ENCODE data around the gene POLG. TPM values are rescaled to one million over a fixed set of nuclear protein-coding genes. Genes with fewer than 3 reads are reported as not detected.

Gene POLG
- total and polyA plus RNA-seq, 4 donors, result 36.7 to 84.9 (median 45.3) TPM

DNA sequence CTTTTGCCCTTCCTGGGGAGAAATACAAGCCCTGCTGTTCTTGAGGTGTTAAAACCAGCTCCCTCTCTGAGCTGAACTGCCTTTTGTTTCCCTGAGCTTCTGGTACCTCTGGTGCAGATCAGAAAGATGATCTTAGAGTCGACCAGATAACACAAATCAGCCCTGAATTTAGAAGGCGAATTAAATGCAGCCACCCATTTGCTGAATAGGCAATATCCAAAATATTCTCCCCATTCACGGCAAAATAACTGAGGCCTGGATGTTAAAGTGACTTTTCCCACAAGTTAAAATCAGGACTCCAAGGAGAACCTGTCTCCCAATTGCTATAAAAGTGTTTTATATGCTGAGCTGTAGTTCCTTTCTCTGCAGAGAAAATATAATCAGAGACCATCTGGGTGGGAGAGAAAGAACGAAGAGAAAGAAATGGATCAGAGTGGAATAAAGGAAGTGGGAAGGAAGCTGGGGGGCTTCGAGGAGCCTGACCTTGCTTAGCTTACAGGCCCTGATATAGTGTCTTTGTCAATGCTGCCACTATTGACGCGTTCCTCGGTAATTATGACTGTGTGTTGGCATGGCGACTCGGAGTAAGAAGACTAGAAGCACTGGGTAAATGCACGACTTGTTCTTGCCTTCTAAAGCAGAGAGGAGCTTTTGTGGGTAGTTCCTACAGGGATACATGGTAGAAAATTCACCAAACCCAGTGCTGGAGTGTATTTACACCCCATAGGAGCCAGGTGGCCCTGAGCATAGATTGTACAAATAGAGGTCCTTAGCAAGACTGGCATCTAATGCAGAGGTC lies 47.5 kb upstream of the POLG start:
- H3K36me3 ChIP-seq (ENCODE audit: control insufficient read depth in 4 of 4, insufficient read depth in 4 of 4, low read length in 4 of 4), result no peaks in the 10 kb centered on the region
- H3K4me3 ChIP-seq, result no peak overlapping the region
- peaks cover 0 to 44% (median 26%) of the 10 kb centered on the region in 3 donors for H3K27me3 ChIP-seq (ENCODE audit: control insufficient read depth in 3 of 3, insufficient read depth in 3 of 3, low read length in 2 of 3)
- TF ChIP-seq, protein P1, sequence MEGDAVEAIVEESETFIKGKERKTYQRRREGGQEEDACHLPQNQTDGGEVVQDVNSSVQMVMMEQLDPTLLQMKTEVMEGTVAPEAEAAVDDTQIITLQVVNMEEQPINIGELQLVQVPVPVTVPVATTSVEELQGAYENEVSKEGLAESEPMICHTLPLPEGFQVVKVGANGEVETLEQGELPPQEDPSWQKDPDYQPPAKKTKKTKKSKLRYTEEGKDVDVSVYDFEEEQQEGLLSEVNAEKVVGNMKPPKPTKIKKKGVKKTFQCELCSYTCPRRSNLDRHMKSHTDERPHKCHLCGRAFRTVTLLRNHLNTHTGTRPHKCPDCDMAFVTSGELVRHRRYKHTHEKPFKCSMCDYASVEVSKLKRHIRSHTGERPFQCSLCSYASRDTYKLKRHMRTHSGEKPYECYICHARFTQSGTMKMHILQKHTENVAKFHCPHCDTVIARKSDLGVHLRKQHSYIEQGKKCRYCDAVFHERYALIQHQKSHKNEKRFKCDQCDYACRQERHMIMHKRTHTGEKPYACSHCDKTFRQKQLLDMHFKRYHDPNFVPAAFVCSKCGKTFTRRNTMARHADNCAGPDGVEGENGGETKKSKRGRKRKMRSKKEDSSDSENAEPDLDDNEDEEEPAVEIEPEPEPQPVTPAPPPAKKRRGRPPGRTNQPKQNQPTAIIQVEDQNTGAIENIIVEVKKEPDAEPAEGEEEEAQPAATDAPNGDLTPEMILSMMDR (IDR thresholded peaks at IDR 0.05; ENCODE audit: control extremely low read depth, extremely low read depth), result no peak
- H3K9me3 ChIP-seq (ENCODE audit: control insufficient read depth in 4 of 4, insufficient read depth in 3 of 4, low read length in 3 of 4), result peaks cover 0 to 12% (median 0%) of the 10 kb centered on the region in 4 donors
- H3K9ac ChIP-seq (ENCODE audit: insufficient read depth in 1 of 2, low read length in 2 of 2), result no peak overlapping the region
- H3K4me1 ChIP-seq (ENCODE audit: control insufficient read depth in 5 of 5, insufficient read depth in 5 of 5, low read length in 5 of 5), result peaks cover 0 to 32% (median 13%) of the 10 kb centered on the region in 5 donors
- ATAC-seq (ENCODE audit: insufficient read depth, low FRiP score), result no peak
- no peak for DNase-seq
- 77 to 81% methylated on average over 11 of the region's 11 CpGs for WGBS, 2 donors
- no peak overlapping the region for H3K27ac ChIP-seq (ENCODE audit: low read depth in 1 of 2, low read length in 1 of 2)

DNA sequence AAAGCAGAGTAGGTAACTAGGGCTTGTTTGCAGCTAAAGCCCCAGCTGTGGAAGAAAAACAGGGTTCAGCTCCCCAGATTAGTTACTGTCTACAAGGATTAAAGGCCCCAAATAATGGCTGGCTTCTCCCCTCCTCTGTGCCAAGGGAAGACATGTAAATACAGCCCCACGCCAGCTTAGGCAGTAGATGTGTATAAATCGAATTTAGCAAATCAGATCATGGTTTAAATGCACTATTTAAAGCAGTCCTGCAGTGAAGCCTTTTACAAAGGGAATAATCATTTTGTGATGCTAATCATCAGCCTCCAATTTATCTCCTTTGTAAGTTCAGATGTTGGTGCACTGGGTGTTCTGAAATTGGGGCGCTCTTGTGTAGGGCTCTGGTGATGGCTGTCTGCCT lies 46.7 kb upstream of the POLG start:
- Histone ChIP-seq H3K27ac (ENCODE audit: low read depth in 1 of 2, low read length in 1 of 2) (no peak overlapping the region), H3K9me3 (ENCODE audit: control insufficient read depth in 4 of 4, insufficient read depth in 3 of 4, low read length in 3 of 4) (peaks cover 0 to 12% (median 0%) of the 10 kb centered on the region in 4 donors), H3K27me3 (ENCODE audit: control insufficient read depth in 3 of 3, insufficient read depth in 3 of 3, low read length in 2 of 3) (peaks cover 0 to 52% (median 34%) of the 10 kb centered on the region in 3 donors), H3K9ac (ENCODE audit: insufficient read depth in 1 of 2, low read length in 2 of 2) (no peak overlapping the region), H3K4me3 (no peak overlapping the region), H3K4me1 (ENCODE audit: control insufficient read depth in 5 of 5, insufficient read depth in 5 of 5, low read length in 5 of 5) (peaks cover 0 to 32% (median 13%) of the 10 kb centered on the region in 5 donors), H3K36me3 (ENCODE audit: control insufficient read depth in 4 of 4, insufficient read depth in 4 of 4, low read length in 4 of 4) (no peaks in the 10 kb centered on the region)
- WGBS, 2 donors, result 75 to 81% methylated on average over 3 of the region's 3 CpGs
- DNase-seq (no peak), ATAC-seq (ENCODE audit: insufficient read depth, low FRiP score) (no peak)
- TF ChIP-seq, protein P1 (IDR thresholded peaks at IDR 0.05; ENCODE audit: control extremely low read depth, extremely low read depth), result no peak

DNA sequence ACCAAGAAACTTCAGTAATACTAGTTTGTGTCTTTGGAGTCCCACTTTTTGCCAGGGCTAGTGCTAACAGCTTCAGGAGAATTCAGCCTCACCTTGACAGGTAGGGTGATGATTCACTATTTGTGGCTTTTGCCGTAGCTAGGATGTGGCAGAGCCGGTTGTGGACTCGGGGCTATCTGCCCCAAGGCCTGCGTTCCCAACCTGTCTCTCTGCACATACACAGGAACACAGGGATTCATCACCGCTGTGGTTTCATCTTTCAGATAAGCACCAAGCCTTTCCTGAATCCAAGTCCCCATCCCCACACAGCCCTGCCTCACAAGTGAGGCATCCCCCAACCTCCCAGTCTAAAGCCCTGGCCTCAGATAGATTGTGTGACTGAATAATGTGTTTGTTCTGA lies 45.2 kb upstream of the POLG start:
- H3K9me3 ChIP-seq (ENCODE audit: control insufficient read depth in 4 of 4, insufficient read depth in 3 of 4, low read length in 3 of 4), result peaks cover 0 to 15% (median 0%) of the 10 kb centered on the region in 4 donors
- no peak for ATAC-seq (ENCODE audit: insufficient read depth, low FRiP score)
- peaks cover 3 to 66% (median 47%) of the 10 kb centered on the region in 3 donors for H3K27me3 ChIP-seq (ENCODE audit: control insufficient read depth in 3 of 3, insufficient read depth in 3 of 3, low read length in 2 of 3)
- no peak overlapping the region for H3K4me3 ChIP-seq
- TF ChIP-seq, protein P1 (IDR thresholded peaks at IDR 0.05; ENCODE audit: control extremely low read depth, extremely low read depth), result no peak
- no peak for DNase-seq
- H3K4me1 ChIP-seq (ENCODE audit: control insufficient read depth in 5 of 5, insufficient read depth in 5 of 5, low read length in 5 of 5), result peaks cover 0 to 31% (median 13%) of the 10 kb centered on the region in 5 donors
- WGBS, 2 donors, result 61 to 64% methylated on average over 5 of the region's 5 CpGs
- H3K27ac ChIP-seq (ENCODE audit: low read depth in 1 of 2, low read length in 1 of 2), result no peak overlapping the region
- H3K36me3 ChIP-seq (ENCODE audit: control insufficient read depth in 4 of 4, insufficient read depth in 4 of 4, low read length in 4 of 4), result no peaks in the 10 kb centered on the region
- no peak overlapping the region for H3K9ac ChIP-seq (ENCODE audit: insufficient read depth in 1 of 2, low read length in 2 of 2)
